DND-41 (cell line): ENCODE measurements around the gene MDH2.

Source experiments
- EZH2 ChIP-seq: IDR thresholded peaks from 3 replicates; pipeline ENCODE4 v1.6.1; 2012; ENCODE audit warnings: borderline replicate concordance, low read depth, mild to moderate bottlenecking, moderate library complexity, low read length, inconsistent platforms; ENCODE audit not compliant: severe bottlenecking
- TF ChIP-seq, protein P1 (sequence below): IDR thresholded peaks from 2 replicates; pipeline ENCODE4 v1.5.1; 2012; ENCODE audit warnings: borderline replicate concordance, low read length, moderate library complexity, mild to moderate bottlenecking; ENCODE audit not compliant: poor library complexity, severe bottlenecking; ENCODE audit errors: extremely low read depth

DNA sequence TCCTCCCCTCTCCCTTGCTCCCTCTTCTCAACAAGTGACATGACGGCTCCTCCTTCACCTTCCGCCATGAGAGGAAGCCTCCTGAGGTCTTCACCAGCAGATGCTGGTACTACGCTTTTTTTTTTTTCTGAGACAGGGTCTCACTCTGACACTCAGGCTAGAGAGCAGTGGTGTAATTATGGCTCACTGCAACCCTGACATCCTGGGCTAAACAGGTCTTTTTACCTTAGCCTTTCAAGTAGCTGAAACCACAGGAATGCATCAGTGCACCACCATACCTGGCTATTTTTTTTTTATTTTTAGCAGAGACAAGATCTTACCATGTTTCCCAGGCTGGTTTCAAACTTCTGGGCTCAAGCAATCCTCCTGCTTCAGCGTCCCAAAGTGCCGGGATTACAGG lies 43.6 kb downstream of the MDH2 start:
- TF ChIP-seq, protein P1, sequence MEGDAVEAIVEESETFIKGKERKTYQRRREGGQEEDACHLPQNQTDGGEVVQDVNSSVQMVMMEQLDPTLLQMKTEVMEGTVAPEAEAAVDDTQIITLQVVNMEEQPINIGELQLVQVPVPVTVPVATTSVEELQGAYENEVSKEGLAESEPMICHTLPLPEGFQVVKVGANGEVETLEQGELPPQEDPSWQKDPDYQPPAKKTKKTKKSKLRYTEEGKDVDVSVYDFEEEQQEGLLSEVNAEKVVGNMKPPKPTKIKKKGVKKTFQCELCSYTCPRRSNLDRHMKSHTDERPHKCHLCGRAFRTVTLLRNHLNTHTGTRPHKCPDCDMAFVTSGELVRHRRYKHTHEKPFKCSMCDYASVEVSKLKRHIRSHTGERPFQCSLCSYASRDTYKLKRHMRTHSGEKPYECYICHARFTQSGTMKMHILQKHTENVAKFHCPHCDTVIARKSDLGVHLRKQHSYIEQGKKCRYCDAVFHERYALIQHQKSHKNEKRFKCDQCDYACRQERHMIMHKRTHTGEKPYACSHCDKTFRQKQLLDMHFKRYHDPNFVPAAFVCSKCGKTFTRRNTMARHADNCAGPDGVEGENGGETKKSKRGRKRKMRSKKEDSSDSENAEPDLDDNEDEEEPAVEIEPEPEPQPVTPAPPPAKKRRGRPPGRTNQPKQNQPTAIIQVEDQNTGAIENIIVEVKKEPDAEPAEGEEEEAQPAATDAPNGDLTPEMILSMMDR: no peak
- no peak for TF ChIP-seq EZH2
